ENCODE measurements around the gene COQ4.

The COQ4 gene

GRCh38 chr9:128292009-128292408, 30.6 kb upstream of the COQ4 start:
- Mint-ChIP-seq H3K27me3 (no peaks in the 10 kb centered on the region), H3K9me3 (no peaks in the 10 kb centered on the region), H3K4me3 (no peak overlapping the region), H3K4me1 (peaks cover 0 to 3% of the 10 kb centered on the region in 2 donors), H3K36me3 (peaks cover 18 to 21% of the 10 kb centered on the region in 2 donors), H3K27ac (no peak overlapping the region)
- DNase-seq (no peak), ATAC-seq (replicated peaks) (no peak)

- Mint-ChIP-seq H3K4me1 (peaks cover 0 to 3% of the 10 kb centered on the region in 2 donors), H3K4me3 (no peak overlapping the region), H3K27me3 (no peaks in the 10 kb centered on the region), H3K27ac (no peak overlapping the region), H3K9me3 (no peaks in the 10 kb centered on the region), H3K36me3 (peaks cover 15 to 16% of the 10 kb centered on the region in 2 donors)
- DNase-seq (no peak), ATAC-seq (replicated peaks) (no peak)
Measured at GRCh38 chr9:128293091-128293490, 29.5 kb upstream of the COQ4 start.

GRCh38 chr9:128294142-128294541, 28.5 kb upstream of the COQ4 start:
- Mint-ChIP-seq H3K27me3 (no peaks in the 10 kb centered on the region), H3K27ac (no peak overlapping the region)
- no peak for DNase-seq

GRCh38 chr9:128296340-128297220, 26.1 kb upstream of the COQ4 start:
- no peak overlapping the region for H3K4me3 Mint-ChIP-seq
- peaks cover 0 to 3% of the 10 kb centered on the region in 2 donors for H3K4me1 Mint-ChIP-seq
- H3K27ac Mint-ChIP-seq, result no peak overlapping the region
- ATAC-seq (replicated peaks) (no peak), DNase-seq (no peak)
- no peaks in the 10 kb centered on the region for H3K27me3 Mint-ChIP-seq
- H3K9me3 Mint-ChIP-seq, result no peaks in the 10 kb centered on the region
- peaks cover 4 to 6% of the 10 kb centered on the region in 2 donors for H3K36me3 Mint-ChIP-seq

More at GRCh38 chr9:128294142-128294541, 28.5 kb upstream of the COQ4 start:
- Mint-ChIP-seq H3K36me3 (peaks cover 5 to 7% of the 10 kb centered on the region in 2 donors), H3K4me1 (peaks cover 0 to 3% of the 10 kb centered on the region in 2 donors), H3K9me3 (no peaks in the 10 kb centered on the region), H3K4me3 (no peak overlapping the region)
- ATAC-seq (replicated peaks), result no peak

- H3K36me3 Mint-ChIP-seq, result peaks cover 4 to 6% of the 10 kb centered on the region in 2 donors
- H3K27me3 Mint-ChIP-seq, result no peaks in the 10 kb centered on the region
- H3K4me3 Mint-ChIP-seq, result no peak overlapping the region
- no peak for ATAC-seq (replicated peaks)
- no peaks in the 10 kb centered on the region for H3K9me3 Mint-ChIP-seq
- peaks cover 0 to 3% of the 10 kb centered on the region in 2 donors for H3K4me1 Mint-ChIP-seq
- no peak overlapping the region for H3K27ac Mint-ChIP-seq
- no peak for DNase-seq
Measured at GRCh38 chr9:128297221-128297773, 25.3 kb upstream of the COQ4 start.

GRCh38 chr9:128298535-128299482, 23.8 kb upstream of the COQ4 start:
- peaks cover 0 to 3% of the 10 kb centered on the region in 2 donors for H3K4me1 Mint-ChIP-seq
- no peak overlapping the region for H3K27ac Mint-ChIP-seq
- no peaks in the 10 kb centered on the region for H3K9me3 Mint-ChIP-seq
- H3K27me3 Mint-ChIP-seq, result no peaks in the 10 kb centered on the region
- no peak overlapping the region for H3K4me3 Mint-ChIP-seq
- ATAC-seq (replicated peaks) (no peak), DNase-seq (no peak)
- H3K36me3 Mint-ChIP-seq, result peaks cover 4 to 6% of the 10 kb centered on the region in 2 donors

- H3K36me3 Mint-ChIP-seq, result peaks cover 9 to 14% of the 10 kb centered on the region in 2 donors
- no peak overlapping the region for H3K4me3 Mint-ChIP-seq
- DNase-seq (no peak), ATAC-seq (replicated peaks) (no peak)
- H3K4me1 Mint-ChIP-seq, result no peaks in the 10 kb centered on the region
- no peaks in the 10 kb centered on the region for H3K27me3 Mint-ChIP-seq
- peak overlapping the region; percentile 32 for H3K27ac Mint-ChIP-seq
- H3K9me3 Mint-ChIP-seq, result no peaks in the 10 kb centered on the region
Measured at GRCh38 chr9:128304136-128304970, 18.3 kb upstream of the COQ4 start.

GRCh38 chr9:128304971-128305288, 17.7 kb upstream of the COQ4 start:
- Mint-ChIP-seq H3K9me3 (no peaks in the 10 kb centered on the region), H3K36me3 (peaks cover 14 to 19% of the 10 kb centered on the region in 2 donors), H3K27ac (no peak overlapping the region), H3K27me3 (no peaks in the 10 kb centered on the region), H3K4me1 (no peaks in the 10 kb centered on the region), H3K4me3 (no peak overlapping the region)
- DNase-seq (no peak), ATAC-seq (replicated peaks) (no peak)

GRCh38 chr9:128309551-128309950, 13.1 kb upstream of the COQ4 start:
- H3K36me3 Mint-ChIP-seq, result peaks cover 27 to 38% of the 10 kb centered on the region in 2 donors
- DNase-seq (no peak), ATAC-seq (replicated peaks) (no peak)
- H3K4me3 Mint-ChIP-seq, result no peak overlapping the region
- no peaks in the 10 kb centered on the region for H3K27me3 Mint-ChIP-seq
- no peaks in the 10 kb centered on the region for H3K9me3 Mint-ChIP-seq
- H3K4me1 Mint-ChIP-seq, result no peaks in the 10 kb centered on the region
- H3K27ac Mint-ChIP-seq, result no peak overlapping the region

GRCh38 chr9:128310461-128310860, 12.2 kb upstream of the COQ4 start:
- DNase-seq (no peak), ATAC-seq (replicated peaks) (no peak)
- no peak overlapping the region for H3K4me3 Mint-ChIP-seq
- H3K36me3 Mint-ChIP-seq, result peaks cover 27 to 38% of the 10 kb centered on the region in 2 donors
- no peaks in the 10 kb centered on the region for H3K27me3 Mint-ChIP-seq
- no peaks in the 10 kb centered on the region for H3K9me3 Mint-ChIP-seq
- H3K27ac Mint-ChIP-seq, result no peak overlapping the region
- H3K4me1 Mint-ChIP-seq, result no peaks in the 10 kb centered on the region

GRCh38 chr9:128314697-128315096, 7.9 kb upstream of the COQ4 start:
- Mint-ChIP-seq H3K27me3 (no peaks in the 10 kb centered on the region), H3K4me3 (no peak overlapping the region), H3K9me3 (no peaks in the 10 kb centered on the region), H3K4me1 (no peaks in the 10 kb centered on the region), H3K27ac (no peak overlapping the region), H3K36me3 (peaks cover 27 to 29% of the 10 kb centered on the region in 2 donors)
- no peak for DNase-seq
- ATAC-seq (replicated peaks), result no peak

- Mint-ChIP-seq H3K36me3 (peaks cover 19% of the 10 kb centered on the region in 2 donors), H3K4me3 (no peak overlapping the region), H3K27me3 (no peaks in the 10 kb centered on the region), H3K4me1 (no peaks in the 10 kb centered on the region), H3K27ac (no peak overlapping the region), H3K9me3 (no peaks in the 10 kb centered on the region)
- ATAC-seq (replicated peaks) (no peak), DNase-seq (no peak)
Measured at GRCh38 chr9:128316421-128316820, 6.2 kb upstream of the COQ4 start.

- H3K4me3 Mint-ChIP-seq, result no peak overlapping the region
- no peaks in the 10 kb centered on the region for H3K9me3 Mint-ChIP-seq
- H3K36me3 Mint-ChIP-seq, result peaks cover 17% of the 10 kb centered on the region in 2 donors
- DNase-seq (no peak), ATAC-seq (replicated peaks) (no peak)
- H3K27me3 Mint-ChIP-seq, result no peaks in the 10 kb centered on the region
- H3K27ac Mint-ChIP-seq, result no peak overlapping the region
- no peaks in the 10 kb centered on the region for H3K4me1 Mint-ChIP-seq
Measured at GRCh38 chr9:128317629-128318028, 5.0 kb upstream of the COQ4 start.
